Right cardiac atrium (tissue), 5 donors: ENCODE data around the gene JAZF1. TPM values are rescaled to one million over a fixed set of nuclear protein-coding genes. Genes with fewer than 3 reads are reported as not detected.

Experiments used
- ATAC-seq, 2 donors: fragments of 200-7000 bp; cut with Tn5 transposase; one replicate each; pipeline versions ENCODE4 v1.8.0 to v1.9.1; 2020; ENCODE audit warnings: moderate library complexity in 2 of 2, mild to moderate bottlenecking in 1 of 2
- DNase-seq, 3 donors: peaks; one replicate each; pipeline ENCODE4 v3.0.0-alpha.2; 2020
- H3K27ac ChIP-seq: one replicate; pipeline ENCODE4 v1.5.1; 2013; ENCODE audit warnings: mild to moderate bottlenecking, low read length, control low read depth, moderate library complexity
- H3K27me3 ChIP-seq: one replicate; pipeline ENCODE4 v1.6.1; 2013; ENCODE audit not compliant: control insufficient read depth, insufficient read depth
- H3K4me1 ChIP-seq: one replicate; pipeline ENCODE4 v1.6.1; 2013; ENCODE audit warnings: low read length; ENCODE audit not compliant: control insufficient read depth, insufficient read depth
- H3K4me3 ChIP-seq: one replicate; pipeline ENCODE4 v1.5.1; 2013; ENCODE audit warnings: low read length, control low read depth
- H3K9me3 ChIP-seq: one replicate; pipeline ENCODE4 v1.6.1; 2013; ENCODE audit warnings: low read length; ENCODE audit not compliant: control insufficient read depth
- WGBS: extraction: QIAGEN DNeasy Blood & Tissue Kit; methylation state at CpG from one replicate; pipeline ENCODE4 v1.1.7; 2013; 5-methylcytosine and 5-hydroxymethylcytosine counted together
- intact Hi-C, 4 donors: fragments of 100-400 bp; cut with DNase I; formaldehyde crosslinking; loops; one replicate each; pipeline versions ENCODE4 v1.11.0 to v1.14.0; 2022 to 2023
- polyA plus RNA-seq: library from polyadenylated mRNA; stranded (reverse); fragments of 200-250 nt; gene quantifications from one replicate; pipeline ENCODE4 v1.2.3, GENCODE V29; 2013
- total RNA-seq, 4 donors: library from RNA; stranded (reverse); fragmentation: NEBNext Ultra II Directional; extraction: Animal tissue kit (Norgen Biotek cat#: 25700); gene quantifications; one replicate each; pipeline ENCODE4 v1.2.1, GENCODE V29; 2021
- donor health status: healthy with polysubstance abuse.
- donor health status: DM: no; HTN: yes; CAD: no.
- donor health status: DM: no; HTN: no; CAD: no.
- donor health status: DM: no; HTN: yes; CAD: no; lungs with severe emphysema.
- donor health status: DM: yes; HTN: yes; CAD: no.

The JAZF1 gene
- total and polyA plus RNA-seq, 5 donors = 12.9 to 27.4 (median 23.9) TPM

DNA sequence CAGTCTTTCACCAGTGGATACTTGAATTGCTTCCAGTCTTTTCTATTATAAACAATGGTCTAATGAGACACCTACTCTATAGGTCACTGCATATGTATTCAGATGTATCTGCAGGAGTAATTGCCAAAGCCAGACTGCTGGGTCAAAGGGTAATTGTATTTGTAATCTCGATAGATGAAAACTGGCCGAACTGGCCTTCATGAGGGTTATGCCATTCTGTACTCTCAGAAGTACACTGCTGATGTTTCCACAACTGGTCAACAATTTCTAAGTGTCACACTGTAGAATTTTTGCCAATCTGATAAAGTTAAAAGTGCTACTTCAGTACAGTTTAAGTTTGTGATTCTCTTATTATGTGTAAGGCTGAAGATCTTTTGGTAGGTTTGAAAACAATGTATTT lies 64.6 kb downstream of the JAZF1 start:
- H3K4me1 ChIP-seq = peaks cover 2% of the 10 kb centered on the region
- no peak overlapping the region for H3K4me3 ChIP-seq
- ATAC-seq = no peak
- DNase-seq = no peak
- no peaks in the 10 kb centered on the region for H3K9me3 ChIP-seq
- 73% methylated on average over 2 of the region's 2 CpGs for WGBS
- intact Hi-C loops = loop anchor here in 1 of 4 donors (10.0 kb wide), 1 partner anchor 49 kb away; no protein-coding TSS in a partner anchor
- H3K27me3 ChIP-seq = no peaks in the 10 kb centered on the region
- no peak overlapping the region for H3K27ac ChIP-seq

DNA sequence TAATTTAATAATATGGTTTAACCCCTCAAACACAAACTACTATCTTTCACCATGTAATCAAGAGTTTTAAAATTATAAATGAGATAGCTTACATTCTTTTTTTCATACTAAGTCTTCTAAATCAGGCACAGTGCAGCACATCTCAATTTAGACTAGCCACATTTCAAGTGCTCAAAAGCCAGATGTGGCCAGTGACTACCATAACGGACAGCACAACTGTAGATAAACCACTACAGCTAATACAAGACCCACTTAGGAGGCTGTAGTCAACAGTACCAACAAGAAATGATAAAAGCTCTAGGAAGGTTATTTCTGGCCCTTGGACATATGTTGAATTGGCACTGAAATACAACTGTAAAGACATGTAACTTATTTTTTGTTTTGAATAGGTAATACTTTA lies 65.3 kb downstream of the JAZF1 start:
- ATAC-seq = no peak
- DNase-seq = no peak
- peaks cover 2% of the 10 kb centered on the region for H3K4me1 ChIP-seq
- intact Hi-C loops = loop anchor here in 1 of 4 donors (10.0 kb wide), 1 partner anchor 50 kb away; no protein-coding TSS in a partner anchor
- H3K27me3 ChIP-seq = no peaks in the 10 kb centered on the region
- whole genome bisulfite sequencing = 73% methylated on average over 1 of the region's 1 CpG
- no peak overlapping the region for H3K27ac ChIP-seq
- no peak overlapping the region for H3K4me3 ChIP-seq
- no peaks in the 10 kb centered on the region for H3K9me3 ChIP-seq

DNA sequence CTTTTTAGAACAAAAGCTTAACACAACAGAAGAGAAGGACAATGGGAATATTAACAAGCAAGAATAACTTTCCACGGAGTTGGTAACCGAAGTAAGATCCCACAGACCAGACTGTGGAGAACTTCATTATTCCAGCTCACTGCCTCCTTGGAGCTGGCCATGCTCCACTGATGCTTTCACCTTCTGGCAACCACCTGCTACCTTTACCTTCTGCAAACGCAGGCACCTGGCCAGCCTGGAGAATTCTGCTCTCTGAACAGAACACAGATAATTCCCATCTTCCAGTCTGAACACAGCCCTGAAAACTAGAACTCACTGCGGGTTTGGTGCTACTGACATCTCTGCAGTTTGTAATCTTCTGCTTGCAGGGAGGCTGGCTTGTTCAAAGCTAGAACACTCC lies 66.5 kb downstream of the JAZF1 start:
- Histone ChIP-seq H3K9me3 (no peaks in the 10 kb centered on the region), H3K4me3 (no peak overlapping the region), H3K27me3 (no peaks in the 10 kb centered on the region), H3K4me1 (peaks cover 2% of the 10 kb centered on the region), H3K27ac (no peak overlapping the region)
- no peak for DNase-seq
- ATAC-seq = no peak
- WGBS = 92% methylated on average over 4 of the region's 4 CpGs
- intact Hi-C loops = loop anchor here in 1 of 4 donors (10.0 kb wide), 1 partner anchor 51 kb away; no protein-coding TSS in a partner anchor

DNA sequence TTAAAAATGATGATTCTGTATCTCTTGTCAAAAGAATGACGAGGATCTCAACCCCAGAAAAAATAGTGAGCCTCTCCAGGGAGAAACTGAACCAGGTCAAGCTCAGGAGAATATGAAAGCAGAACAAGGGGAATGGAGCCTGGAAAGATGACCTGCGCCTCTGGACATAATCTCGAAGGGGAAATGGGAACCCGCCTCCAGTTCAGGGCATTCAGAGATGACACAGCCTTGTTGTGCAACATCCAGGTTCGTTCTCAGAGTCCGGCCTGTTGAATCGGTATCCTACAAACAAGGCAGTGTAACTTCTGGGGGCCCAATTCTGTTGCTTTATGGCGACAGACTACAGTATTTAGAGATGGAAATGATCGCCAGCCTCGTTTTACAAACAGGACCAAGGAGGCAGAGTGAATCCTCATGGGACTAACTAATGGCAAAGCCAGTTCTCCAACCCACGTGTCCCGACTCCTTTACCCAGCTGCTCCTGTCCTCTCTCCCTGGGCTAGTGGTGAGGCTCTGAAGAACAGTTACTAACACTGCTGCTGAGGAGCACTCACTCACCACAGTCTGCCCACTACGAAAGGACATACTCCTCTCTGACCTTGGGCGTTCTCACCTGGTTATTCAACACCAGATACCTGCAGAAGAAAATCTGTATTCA lies 67.6 kb downstream of the JAZF1 start:
- intact Hi-C loops = loop anchor here in 1 of 4 donors (10.0 kb wide), 1 partner anchor 52 kb away; no protein-coding TSS in a partner anchor
- peak in 1 of 2 donors; percentile 28 for ATAC-seq
- Histone ChIP-seq H3K27ac (no peak overlapping the region), H3K4me3 (no peak overlapping the region), H3K9me3 (no peaks in the 10 kb centered on the region), H3K27me3 (no peaks in the 10 kb centered on the region), H3K4me1 (peaks cover 3% of the 10 kb centered on the region)
- no peak for DNase-seq
- whole genome bisulfite sequencing = 86% methylated on average over 14 of the region's 14 CpGs

DNA sequence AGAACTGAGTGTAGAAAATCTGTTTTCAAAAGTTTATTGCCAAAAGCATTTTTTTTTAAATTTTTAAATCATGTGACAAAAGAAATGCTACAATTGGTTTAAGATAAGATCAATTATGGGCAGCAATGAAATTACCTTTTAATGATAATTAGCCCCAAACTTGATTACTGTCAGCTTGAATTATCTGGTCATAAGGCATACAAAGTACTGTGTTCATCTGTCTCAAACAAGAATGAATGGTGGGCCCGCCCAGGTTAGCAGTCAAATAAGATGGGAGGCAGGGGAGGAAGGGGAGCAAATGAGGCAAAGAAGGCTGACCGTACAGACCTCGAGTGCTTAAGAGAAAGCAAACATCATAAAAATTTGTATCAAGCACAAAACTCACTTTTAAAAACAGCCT lies 68.1 kb downstream of the JAZF1 start:
- no peaks in the 10 kb centered on the region for H3K27me3 ChIP-seq
- no peak overlapping the region for H3K4me3 ChIP-seq
- ATAC-seq (no peak), DNase-seq (no peak)
- 80% methylated on average over 3 of the region's 3 CpGs for WGBS
- intact Hi-C loops = loop anchor here in 1 of 4 donors (10.0 kb wide), 1 partner anchor 52 kb away; no protein-coding TSS in a partner anchor
- no peak overlapping the region for H3K27ac ChIP-seq
- H3K9me3 ChIP-seq = no peaks in the 10 kb centered on the region
- H3K4me1 ChIP-seq = peaks cover 5% of the 10 kb centered on the region

DNA sequence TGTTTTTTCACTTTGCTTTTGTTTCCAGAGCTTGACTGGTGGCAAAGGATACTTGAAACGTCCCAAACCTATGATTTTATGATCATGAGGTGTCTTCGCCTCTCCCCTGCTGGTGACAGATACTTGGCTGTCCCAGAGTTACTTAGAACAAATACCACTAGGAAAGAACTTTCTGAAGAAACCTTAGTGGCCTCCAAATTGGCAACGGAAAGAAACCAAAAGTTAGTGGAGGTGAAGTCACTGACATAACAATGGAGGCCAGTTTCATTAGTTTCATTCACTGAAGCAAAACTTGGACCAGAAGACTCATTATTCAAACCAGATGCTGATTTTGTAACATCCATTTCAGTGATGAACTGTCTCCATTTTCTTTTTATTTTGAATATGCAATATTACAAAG lies 68.6 kb downstream of the JAZF1 start:
- peaks cover 5% of the 10 kb centered on the region for H3K4me1 ChIP-seq
- H3K27ac ChIP-seq = no peak overlapping the region

DNA sequence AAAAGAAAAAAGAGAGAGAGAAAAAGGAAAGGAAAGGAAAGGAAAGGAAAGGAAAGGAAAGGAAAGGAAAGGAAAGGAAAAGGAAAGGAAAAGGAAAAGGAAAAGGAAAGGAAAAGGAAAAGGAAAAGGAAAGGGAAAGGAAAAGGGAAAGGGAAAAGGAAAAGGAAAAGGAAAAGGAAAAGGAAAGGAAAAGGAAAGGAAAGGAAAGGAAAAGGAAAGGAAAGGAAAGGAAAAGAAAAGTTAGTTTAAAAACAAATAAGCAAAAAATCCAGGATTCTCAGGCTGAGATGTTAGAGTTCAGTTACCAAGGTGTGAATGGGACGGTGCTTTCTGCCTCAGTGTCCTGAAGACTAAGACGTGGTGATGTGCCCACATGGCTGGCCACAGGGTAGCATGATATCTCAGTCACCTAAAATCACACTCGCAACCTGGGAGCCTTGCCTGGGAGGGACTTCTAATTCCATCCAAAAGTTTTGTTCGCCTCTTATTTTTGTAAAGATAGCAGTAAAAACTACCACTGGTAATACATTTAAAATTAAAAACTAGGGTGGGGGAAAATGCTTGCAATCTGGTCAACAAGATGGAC lies 70.1 kb downstream of the JAZF1 start:
- DNase-seq (peak in 1 of 3 donors; percentile 36), ATAC-seq (no peak)
- Histone ChIP-seq H3K27me3 (no peaks in the 10 kb centered on the region), H3K4me3 (no peak overlapping the region), H3K9me3 (no peaks in the 10 kb centered on the region), H3K27ac (no peak overlapping the region), H3K4me1 (peaks cover 5% of the 10 kb centered on the region)
- intact Hi-C loops = loop anchor here in 1 of 4 donors (10.0 kb wide), 1 partner anchor 54 kb away; no protein-coding TSS in a partner anchor
- 96% methylated on average over 4 of the region's 4 CpGs for WGBS

More for the DNA sequence above, 68.6 kb downstream of the JAZF1 start:
- Histone ChIP-seq H3K4me3 (no peak overlapping the region), H3K27me3 (no peaks in the 10 kb centered on the region), H3K9me3 (no peaks in the 10 kb centered on the region)
- DNase-seq (no peak), ATAC-seq (no peak)
- intact Hi-C loops = loop anchor here in 1 of 4 donors (10.0 kb wide), 1 partner anchor 53 kb away; no protein-coding TSS in a partner anchor
- WGBS = 76% methylated on average over 3 of the region's 3 CpGs

DNA sequence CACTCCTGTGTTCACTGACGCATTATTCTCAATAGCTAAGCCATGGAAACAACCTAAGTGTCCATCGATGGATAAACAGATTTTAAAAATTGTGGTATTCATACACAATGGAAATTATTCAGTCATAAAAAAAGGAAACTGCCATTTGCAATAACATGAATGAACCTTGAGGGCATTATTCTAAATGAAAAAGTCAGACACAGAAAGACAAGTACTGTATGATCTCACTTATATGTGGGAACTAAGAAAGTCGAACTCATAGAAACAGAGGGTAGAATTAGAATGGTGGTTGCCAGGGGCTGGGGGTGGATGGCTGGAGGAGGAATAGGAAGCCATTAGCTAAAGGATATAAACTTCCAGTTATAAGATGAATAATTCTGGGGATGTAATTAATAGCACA lies 71.8 kb downstream of the JAZF1 start:
- H3K27ac ChIP-seq = no peak overlapping the region

DNA sequence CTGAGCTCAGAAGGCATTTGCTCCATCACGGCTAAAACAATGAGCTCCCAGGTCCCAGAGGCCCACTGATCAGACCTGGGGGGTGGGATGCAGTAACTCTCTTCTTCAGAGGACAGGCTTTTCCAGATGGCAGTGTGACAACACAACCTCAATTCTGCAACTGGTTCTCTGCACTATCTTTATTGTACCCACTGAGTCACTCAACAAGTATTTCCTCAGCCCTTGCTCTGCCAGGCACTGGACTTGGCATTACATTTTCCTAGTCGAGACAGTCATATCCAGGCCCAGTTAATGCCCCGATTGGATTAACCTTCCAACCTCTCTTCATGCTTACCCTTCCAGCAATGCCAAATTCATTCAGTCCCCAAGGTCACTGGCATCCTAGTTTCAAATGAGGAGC lies 72.6 kb downstream of the JAZF1 start:
- DNase-seq = no peak
- ATAC-seq = peak in 1 of 2 donors; percentile 38
- peaks cover 12% of the 10 kb centered on the region for H3K4me1 ChIP-seq
- H3K27ac ChIP-seq = peak overlapping the region; percentile 20
- H3K27me3 ChIP-seq = no peaks in the 10 kb centered on the region
- 69% methylated on average over 3 of the region's 3 CpGs for WGBS
- no peak overlapping the region for H3K4me3 ChIP-seq
- intact Hi-C loops = no loop called here
- H3K9me3 ChIP-seq = no peaks in the 10 kb centered on the region

More for the DNA sequence above, 71.8 kb downstream of the JAZF1 start:
- ATAC-seq = no peak
- Histone ChIP-seq H3K9me3 (no peaks in the 10 kb centered on the region), H3K4me3 (no peak overlapping the region), H3K4me1 (peaks cover 6% of the 10 kb centered on the region), H3K27me3 (no peaks in the 10 kb centered on the region)
- intact Hi-C loops = no loop called here
- 91% methylated on average over 3 of the region's 3 CpGs for WGBS
- DNase-seq = no peak

DNA sequence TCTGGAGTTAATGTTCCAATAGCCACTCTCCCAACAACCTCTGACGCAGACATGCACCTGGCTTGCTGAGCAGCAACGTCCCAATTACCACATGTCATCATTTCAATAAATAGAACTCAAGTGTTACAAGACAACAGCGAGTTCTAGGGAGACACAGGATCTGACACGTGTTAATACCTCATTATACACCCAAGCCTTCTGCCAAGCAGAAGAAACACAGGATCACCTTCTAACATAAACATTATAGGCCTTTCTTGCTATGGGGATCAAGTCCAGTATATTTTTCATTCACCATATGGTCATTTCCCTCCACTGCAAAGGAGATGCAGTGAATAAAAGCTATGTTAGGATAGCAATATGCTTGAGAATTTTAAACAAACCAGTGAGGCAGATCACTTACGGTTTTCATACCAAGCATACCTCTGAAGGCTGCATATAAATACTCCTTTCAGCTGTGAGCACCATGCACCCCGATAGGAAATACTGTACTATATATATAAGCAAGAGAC lies 74.2 kb downstream of the JAZF1 start:
- H3K27ac ChIP-seq = peak overlapping the region; percentile 80
- DNase-seq = no peak
- ATAC-seq = peak; percentile 70 to 73
- no peaks in the 10 kb centered on the region for H3K27me3 ChIP-seq
- H3K9me3 ChIP-seq = no peaks in the 10 kb centered on the region
- peaks cover 15% of the 10 kb centered on the region for H3K4me1 ChIP-seq
- H3K4me3 ChIP-seq = no peak overlapping the region
- intact Hi-C loops = no loop called here
- 59% methylated on average over 6 of the region's 6 CpGs for WGBS

DNA sequence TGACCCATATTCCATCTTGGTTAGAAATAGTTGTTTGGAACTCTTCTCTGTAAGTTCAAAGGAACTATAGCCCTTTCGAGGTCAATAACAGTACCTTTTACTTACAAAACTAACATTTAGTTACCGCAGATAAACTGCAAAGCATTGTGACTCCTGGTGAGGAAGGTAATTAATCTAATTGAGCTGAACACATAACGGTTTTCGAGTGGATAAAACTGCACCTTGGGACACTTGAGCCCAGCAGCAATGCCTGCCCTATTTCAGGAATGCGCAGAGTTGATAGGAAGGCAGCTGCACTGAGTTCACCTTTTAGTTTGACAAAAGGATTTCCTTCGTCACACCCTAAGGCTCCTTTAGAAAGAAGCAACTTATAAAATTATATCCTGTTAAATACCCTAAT lies 75.4 kb downstream of the JAZF1 start:
- no peaks in the 10 kb centered on the region for H3K9me3 ChIP-seq
- H3K4me1 ChIP-seq = peaks cover 15% of the 10 kb centered on the region
- DNase-seq (no peak), ATAC-seq (no peak)
- H3K27ac ChIP-seq = peak overlapping the region; percentile 78
- intact Hi-C loops = no loop called here
- no peaks in the 10 kb centered on the region for H3K27me3 ChIP-seq
- H3K4me3 ChIP-seq = no peak overlapping the region
- 74% methylated on average over 6 of the region's 6 CpGs for WGBS
